CD4-positive, alpha-beta T cell treated with Interleukin-17A for 4 hours (primary cell): ENCODE data around the gene ABHD16B.
"Not testable (repeated sequence)": the region's sequence is repeated elsewhere in the genome, so short reads cannot be mapped to it uniquely, and the experiment has no call there.

Source experiments
- DNase-seq: peaks from one replicate; pipeline ENCODE4 v3.0.0-alpha.2; 2020; ENCODE audit warnings: mixed read lengths

The ABHD16B gene

GRCh38 chr20:63856098-63856511 is 5.2 kb upstream of the ABHD16B start:
- no peak for DNase-seq

GRCh38 chr20:63857764-63858392 is 3.4 kb upstream of the ABHD16B start:
- no peak for DNase-seq

GRCh38 chr20:63858393-63859165 is 2.7 kb upstream of the ABHD16B start:
- DNase-seq = peak; percentile 16

- no peak for DNase-seq
Observed at GRCh38 chr20:63859166-63859699, 2.1 kb upstream of the ABHD16B start.

GRCh38 chr20:63860325-63861051 is 810 bp upstream of the ABHD16B start:
- DNase-seq = no peak

- DNase-seq = no peak
Observed at GRCh38 chr20:63861981-63862901, 943 bp downstream of the ABHD16B start.

GRCh38 chr20:63863021-63863797 is 1.9 kb downstream of the ABHD16B start:
- no peak for DNase-seq

- DNase-seq = peak; percentile 86
Observed at GRCh38 chr20:63863798-63864544, 2.7 kb downstream of the ABHD16B start.

- DNase-seq = no peak
Observed at GRCh38 chr20:63864545-63864977, 3.3 kb downstream of the ABHD16B start.

- peak; percentile 99 for DNase-seq
Observed at GRCh38 chr20:63864978-63865640, 3.8 kb downstream of the ABHD16B start, which contains the start of gene TPD52L2. TPD52L2 (plus strand) TSS chr20:63865270; CDS start chr20:63865366, 96 bp downstream.

GRCh38 chr20:63867042-63867441 is 5.7 kb downstream of the ABHD16B start:
- DNase-seq = not testable (repeated sequence)

GRCh38 chr20:63868264-63868663 is 7.0 kb downstream of the ABHD16B start:
- DNase-seq = no peak

GRCh38 chr20:63873477-63873971 is 12.2 kb downstream of the ABHD16B start:
- DNase-seq = peak; percentile 43

- DNase-seq = not testable (repeated sequence)
Observed at GRCh38 chr20:63874241-63874640, 12.9 kb downstream of the ABHD16B start.

GRCh38 chr20:63876489-63877036 is 15.3 kb downstream of the ABHD16B start:
- no peak for DNase-seq

- no peak for DNase-seq
Observed at GRCh38 chr20:63877755-63878470, 16.6 kb downstream of the ABHD16B start.

- DNase-seq = no peak
Observed at GRCh38 chr20:63878899-63879663, 17.8 kb downstream of the ABHD16B start.

- DNase-seq = not testable (repeated sequence)
Observed at GRCh38 chr20:63880901-63881300, 19.6 kb downstream of the ABHD16B start.
